Naive thymus-derived CD4-positive, alpha-beta T cell (primary cell): ENCODE data around the gene GGCT. TPM values are rescaled to one million over a fixed set of nuclear protein-coding genes. Genes with fewer than 3 reads are reported as not detected.
A peak's percentile ranks its signal among the peaks of the same experiment; 100 is the strongest.

Source experiments
- ATAC-seq: fragments of 150-1000 bp; cut with Tn5 transposase; 2 replicates; pipeline ENCODE4 v1.10.0; 2021; ENCODE audit warnings: mild to moderate bottlenecking, moderate library complexity
- CTCF ChIA-PET: fragments of 350-600 bp; sonication (Branson Sonifier 250); formaldehyde crosslinking; loops from one replicate; lab custom pipeline; 2021; ENCODE audit warnings: antibody characterized with exemption; lab: Charles Lee
- POLR2A ChIA-PET: fragments of 350-600 bp; sonication (Branson Sonifier 250); formaldehyde crosslinking; loops from one replicate; lab custom pipeline; 2021; ENCODE audit warnings: antibody characterized with exemption, inconsistent platforms; lab: Charles Lee
- DNase-seq, 9 donors: peaks; one replicate each; pipeline versions ENCODE4 v3.0.0 to v3.0.0-alpha.2; 2020 to 2022; ENCODE audit warnings: mixed read lengths in 1 of 9
- H3K27ac ChIP-seq: one replicate; pipeline ENCODE4 v1.7.0; 2013; ENCODE audit warnings: mild to moderate bottlenecking, low read depth, low read length, moderate library complexity
- H3K27me3 ChIP-seq, 2 donors: one replicate each; pipeline ENCODE4 v1.7.0; 2013; ENCODE audit warnings: low read length in 2 of 2, mild to moderate bottlenecking in 2 of 2, moderate library complexity in 2 of 2; ENCODE audit not compliant: control insufficient read depth in 2 of 2, insufficient read depth in 2 of 2
- H3K36me3 ChIP-seq, 3 experiments: 1 replicate in 2 of 3; 2 replicates in 1 of 3; pipeline ENCODE4 v1.7.0; 2013; ENCODE audit warnings: low read length in 3 of 3, mild to moderate bottlenecking in 3 of 3, moderate library complexity in 1 of 3; ENCODE audit not compliant: insufficient read depth in 3 of 3, control insufficient read depth in 2 of 3
- H3K4me1 ChIP-seq, 2 donors: one replicate each; pipeline ENCODE4 v1.7.0; 2013; ENCODE audit warnings: low read length in 2 of 2, mild to moderate bottlenecking in 2 of 2, moderate library complexity in 1 of 2; ENCODE audit not compliant: control insufficient read depth in 2 of 2, insufficient read depth in 2 of 2
- H3K4me3 ChIP-seq: 2 replicates; pipeline ENCODE4 v1.7.0; 2013; ENCODE audit warnings: mild to moderate bottlenecking, low read length
- H3K9me3 ChIP-seq, 3 experiments: 1 replicate in 2 of 3; 2 replicates in 1 of 3; pipeline ENCODE4 v1.7.0; 2013; ENCODE audit warnings: low read length in 3 of 3; ENCODE audit not compliant: control insufficient read depth in 2 of 3
- H3K27ac Mint-ChIP-seq, 9 donors: one replicate each; pipeline ENCODE4 v1.8.0; 2020 to 2022; ENCODE audit warnings: mixed read lengths in 9 of 9, mild to moderate bottlenecking in 8 of 9, moderate library complexity in 5 of 9, inconsistent platforms in 2 of 9
- H3K27me3 Mint-ChIP-seq, 5 donors: one replicate each; pipeline ENCODE4 v1.8.0; 2021 to 2022; ENCODE audit warnings: mixed read lengths in 5 of 5, mild to moderate bottlenecking in 1 of 5
- H3K36me3 Mint-ChIP-seq, 5 donors: one replicate each; pipeline ENCODE4 v1.8.0; 2020 to 2022; ENCODE audit warnings: mixed read lengths in 5 of 5, mild to moderate bottlenecking in 3 of 5, inconsistent platforms in 1 of 5
- H3K4me1 Mint-ChIP-seq, 7 donors: one replicate each; pipeline ENCODE4 v1.8.0; 2020 to 2022; ENCODE audit warnings: mixed read lengths in 7 of 7, mild to moderate bottlenecking in 3 of 7, inconsistent platforms in 1 of 7
- H3K4me3 Mint-ChIP-seq, 10 donors: one replicate each; pipeline ENCODE4 v1.8.0; 2020 to 2022; ENCODE audit warnings: mild to moderate bottlenecking in 10 of 10, mixed read lengths in 10 of 10, moderate library complexity in 6 of 10, inconsistent platforms in 2 of 10
- H3K9me3 Mint-ChIP-seq, 11 donors: one replicate each; pipeline ENCODE4 v1.8.0; 2020 to 2022; ENCODE audit warnings: mixed read lengths in 11 of 11, mild to moderate bottlenecking in 4 of 11, inconsistent platforms in 1 of 11, moderate library complexity in 1 of 11
- intact Hi-C, 2 donors: fragments of 100-400 bp; cut with micrococcal nuclease; formaldehyde crosslinking; loops; one replicate each; pipeline ENCODE4 v1.15.1; 2023
- polyA plus RNA-seq, 2 donors: library from polyadenylated mRNA; unstranded; fragments of 300-500 nt; fragmentation: Illumina TruSeq; gene quantifications; one replicate each; pipeline ENCODE4 v1.2.3, GENCODE V29; 2021
- total RNA-seq, 6 experiments: library from RNA in 5 of 6; stranded (reverse) in 5 of 6; gene quantifications; 1 replicate in 5 of 6; 2 replicates in 1 of 6; pipeline ENCODE4 v1.2.3 and lab custom pipeline; 2021 to 2026

The GGCT gene
- total and polyA plus RNA-seq, 7 experiments from 2014 or later, result 9.5 to 39.2 (median 11.4) TPM

DNA sequence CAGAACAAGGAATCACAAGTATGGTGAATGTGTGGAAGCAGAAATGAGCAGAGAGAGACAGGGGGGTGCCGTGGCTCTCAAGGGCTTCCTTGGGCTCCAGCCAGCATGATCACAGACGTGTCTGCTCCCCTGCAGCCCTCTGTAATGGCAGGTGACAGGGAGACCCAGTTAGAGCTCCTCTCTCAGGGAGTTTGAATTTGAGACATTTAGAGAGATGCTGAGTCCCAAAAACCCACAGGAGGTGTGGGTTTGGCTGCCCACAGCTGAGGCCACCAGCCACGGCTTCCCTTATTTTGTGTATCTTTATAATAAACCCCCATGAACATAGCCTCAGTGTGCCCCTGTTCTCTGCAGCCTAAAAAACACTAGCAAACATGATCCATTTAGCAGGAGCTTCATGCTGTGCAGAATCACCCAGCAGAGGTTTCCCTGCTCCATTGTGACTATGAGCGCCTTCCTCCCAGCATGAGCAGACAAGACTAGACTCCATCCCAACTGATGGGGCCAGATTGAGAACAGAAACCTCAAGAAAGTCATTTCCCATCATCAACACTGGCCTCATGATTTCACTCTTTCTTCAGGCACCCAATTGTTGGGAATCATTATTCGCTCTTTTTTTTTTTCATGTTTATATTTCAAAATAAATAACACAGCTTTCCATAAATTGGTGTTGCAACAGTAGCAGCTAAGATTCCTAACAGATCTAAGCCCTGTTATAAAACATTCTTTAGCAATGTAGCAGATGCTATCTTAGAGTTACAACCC lies 39.4 kb downstream of the GGCT start:
- POLR2A ChIA-PET, result no interaction called here

DNA sequence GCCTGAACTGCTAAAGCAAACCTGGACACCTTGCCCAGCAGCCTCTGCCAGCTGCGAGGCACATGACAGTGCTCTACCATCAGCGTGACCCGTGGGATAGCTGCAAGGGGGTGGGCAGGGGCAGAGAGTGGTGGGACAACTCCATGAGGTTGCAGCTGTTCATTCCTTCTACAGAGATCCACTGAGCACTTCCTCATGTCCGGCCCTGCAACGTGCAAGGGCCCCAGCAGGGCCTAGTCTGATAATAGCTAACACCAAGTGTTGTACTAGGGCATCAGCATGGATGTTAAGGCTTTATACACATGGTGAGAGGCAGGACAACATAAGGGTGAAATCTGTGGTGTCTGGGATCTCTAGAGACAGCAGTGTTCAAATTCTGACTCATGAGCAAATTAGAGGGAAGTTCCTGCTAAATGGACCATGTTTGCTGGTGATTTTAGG lies 40.4 kb downstream of the GGCT start:
- no peak overlapping the region for H3K27ac ChIP-seq
- Mint-ChIP-seq H3K4me1 (peaks cover 20 to 43% (median 26%) of the 10 kb centered on the region in 7 donors), H3K4me3 (no peak overlapping the region), H3K36me3 (peaks cover 0 to 21% (median 5%) of the 10 kb centered on the region in 5 donors), H3K9me3 (no peaks in the 10 kb centered on the region), H3K27me3 (no peaks in the 10 kb centered on the region), H3K27ac (no peak overlapping the region)
- H3K27me3 ChIP-seq, result no peaks in the 10 kb centered on the region
- peaks cover 0 to 5% of the 10 kb centered on the region in 2 donors for H3K4me1 ChIP-seq
- H3K9me3 ChIP-seq, result no peaks in the 10 kb centered on the region
- DNase-seq (no peak), ATAC-seq (peak; percentile 31)
- intact Hi-C loops, result no loop called here
- CTCF ChIA-PET, result interaction anchor here (0.7 kb wide), 1 partner anchor 15 kb away, joined by 3 read pairs; no protein-coding TSS in a partner anchor
- no peak overlapping the region for H3K4me3 ChIP-seq
- POLR2A ChIA-PET, result interaction anchor here (0.5 kb wide), 1 partner anchor 306 kb away, joined by 3 read pairs; no protein-coding TSS in a partner anchor
- H3K36me3 ChIP-seq, result peaks cover 0 to 9% (median 0%) of the 10 kb centered on the region in 3 experiments

More for the DNA sequence above, 39.4 kb downstream of the GGCT start:
- H3K4me1 ChIP-seq, result peaks cover 0 to 5% of the 10 kb centered on the region in 2 donors
- CTCF ChIA-PET, result interaction anchor here (0.9 kb wide), 1 partner anchor 100 kb away, joined by 3 read pairs; no protein-coding TSS in a partner anchor
- H3K4me3 ChIP-seq, result no peak overlapping the region
- H3K36me3 ChIP-seq, result peaks cover 0 to 5% (median 0%) of the 10 kb centered on the region in 3 experiments
- intact Hi-C loops, result no loop called here
- no peak overlapping the region for H3K27ac ChIP-seq
- Mint-ChIP-seq H3K36me3 (peaks cover 0 to 20% (median 0%) of the 10 kb centered on the region in 5 donors), H3K27ac (peak overlapping the region in 1 of 9 donors; percentile 42), H3K4me3 (no peak overlapping the region), H3K4me1 (peaks cover 25 to 51% (median 34%) of the 10 kb centered on the region in 7 donors), H3K27me3 (no peaks in the 10 kb centered on the region), H3K9me3 (no peaks in the 10 kb centered on the region)
- H3K9me3 ChIP-seq, result no peaks in the 10 kb centered on the region
- no peak for DNase-seq
- no peaks in the 10 kb centered on the region for H3K27me3 ChIP-seq
- ATAC-seq, result no peak

DNA sequence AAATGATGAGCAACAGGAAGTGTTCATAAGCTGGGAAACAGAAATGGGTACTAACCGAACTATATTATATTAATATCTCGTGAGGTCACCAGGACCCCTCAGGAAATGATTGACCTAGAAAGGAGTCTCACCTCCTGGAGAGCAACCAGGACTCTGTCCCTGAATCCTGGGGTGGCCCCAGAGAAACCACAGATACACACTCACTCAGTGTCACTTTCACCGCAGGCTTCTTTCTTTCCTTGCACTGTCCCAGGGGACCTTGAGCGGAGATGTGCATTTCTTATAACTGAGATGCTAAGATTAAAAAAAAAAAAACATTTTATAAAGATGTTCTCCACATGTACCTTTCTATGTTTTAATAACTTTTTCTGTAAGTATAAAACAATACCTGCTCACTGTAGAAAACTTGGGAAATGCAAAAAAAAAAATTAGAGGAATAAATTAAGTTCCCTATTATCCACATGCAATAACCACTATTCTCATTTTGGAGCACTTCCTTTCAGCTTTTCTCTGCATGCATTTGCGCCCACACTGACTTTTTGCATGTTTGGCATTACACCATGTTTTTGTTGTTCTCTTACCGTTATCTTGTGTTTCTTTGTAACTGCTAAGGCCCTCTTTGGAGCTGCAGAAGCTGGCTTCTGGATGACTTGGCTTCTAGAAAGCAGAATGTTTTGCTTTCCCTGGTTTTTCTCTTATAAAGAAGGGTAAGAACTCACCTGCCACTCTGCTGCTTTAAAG lies 41.1 kb downstream of the GGCT start:
- Mint-ChIP-seq H3K4me1 (peaks cover 13 to 37% (median 23%) of the 10 kb centered on the region in 7 donors), H3K36me3 (peaks cover 0 to 21% (median 5%) of the 10 kb centered on the region in 5 donors)

DNA sequence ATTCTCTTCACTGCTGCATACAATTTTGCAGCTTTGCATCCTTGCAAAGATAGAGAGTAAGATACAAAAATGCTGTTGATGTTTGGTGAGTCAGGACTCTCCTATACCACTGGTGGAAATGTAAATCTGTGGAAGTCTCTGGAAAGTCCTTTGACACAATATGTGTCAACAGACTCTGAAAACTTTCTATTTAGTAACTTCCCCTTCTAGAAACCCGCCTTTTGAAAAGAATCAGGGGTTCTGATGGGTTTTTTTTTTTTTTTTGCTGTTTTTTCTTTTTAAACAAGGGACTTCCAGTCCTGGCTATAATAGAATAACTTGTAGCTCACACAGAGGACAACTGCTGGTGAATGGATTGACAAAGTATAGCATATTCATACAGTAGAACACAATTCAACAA lies 42.5 kb downstream of the GGCT start:
- no peaks in the 10 kb centered on the region for H3K4me1 ChIP-seq
- H3K4me3 ChIP-seq, result no peak overlapping the region
- ChIA-PET CTCF (no interaction called here), POLR2A (no interaction called here)
- peaks cover 0 to 25% (median 5%) of the 10 kb centered on the region in 5 donors for H3K36me3 Mint-ChIP-seq
- H3K4me3 Mint-ChIP-seq, result no peak overlapping the region
- H3K27ac ChIP-seq, result no peak overlapping the region
- no peak for DNase-seq
- intact Hi-C loops, result no loop called here
- peaks cover 0 to 16% (median 0%) of the 10 kb centered on the region in 3 experiments for H3K36me3 ChIP-seq
- no peaks in the 10 kb centered on the region for H3K27me3 Mint-ChIP-seq
- no peak for ATAC-seq
- no peak overlapping the region for H3K27ac Mint-ChIP-seq
- H3K9me3 ChIP-seq, result no peaks in the 10 kb centered on the region
- no peaks in the 10 kb centered on the region for H3K9me3 Mint-ChIP-seq
- H3K27me3 ChIP-seq, result no peaks in the 10 kb centered on the region
- H3K4me1 Mint-ChIP-seq, result peaks cover 0 to 28% (median 12%) of the 10 kb centered on the region in 7 donors

More for the DNA sequence above, 41.1 kb downstream of the GGCT start:
- no peak for DNase-seq
- Mint-ChIP-seq H3K27ac (peak overlapping the region in 1 of 9 donors; percentile 76), H3K27me3 (no peaks in the 10 kb centered on the region), H3K9me3 (no peaks in the 10 kb centered on the region), H3K4me3 (no peak overlapping the region)
- CTCF ChIA-PET, result interaction anchor here (0.7 kb wide), 1 partner anchor 15 kb away, joined by 3 read pairs; no protein-coding TSS in a partner anchor
- no peak overlapping the region for H3K27ac ChIP-seq
- H3K4me3 ChIP-seq, result no peak overlapping the region
- peaks cover 0 to 5% of the 10 kb centered on the region in 2 donors for H3K4me1 ChIP-seq
- POLR2A ChIA-PET, result no interaction called here
- H3K36me3 ChIP-seq, result peaks cover 0 to 9% (median 0%) of the 10 kb centered on the region in 3 experiments
- intact Hi-C loops, result no loop called here
- no peaks in the 10 kb centered on the region for H3K27me3 ChIP-seq
- H3K9me3 ChIP-seq, result no peaks in the 10 kb centered on the region
- no peak for ATAC-seq

DNA sequence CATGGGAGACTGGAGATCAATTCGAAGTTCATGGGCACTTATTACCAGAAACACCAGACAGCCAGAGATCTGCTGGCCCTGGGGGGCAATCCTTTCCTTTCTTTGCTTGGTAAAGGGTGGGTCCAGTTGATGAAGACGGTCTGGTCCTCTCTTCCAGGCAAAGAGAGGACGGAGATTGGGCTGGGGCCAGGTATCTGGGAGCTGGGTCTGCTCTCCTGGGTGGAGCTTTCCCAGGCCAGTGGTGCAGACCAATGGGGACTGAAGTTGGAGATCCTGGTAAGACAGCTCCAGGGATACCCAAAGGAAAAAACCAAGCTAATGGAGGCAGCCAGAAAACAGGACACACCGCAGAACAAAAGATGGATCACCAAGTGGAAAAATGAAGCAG lies 44.4 kb downstream of the GGCT start:
- Mint-ChIP-seq H3K27ac (no peak overlapping the region), H3K9me3 (no peaks in the 10 kb centered on the region), H3K4me3 (no peak overlapping the region), H3K36me3 (peaks cover 0 to 37% (median 10%) of the 10 kb centered on the region in 5 donors), H3K27me3 (no peaks in the 10 kb centered on the region), H3K4me1 (peaks cover 0 to 19% (median 3%) of the 10 kb centered on the region in 7 donors)
- H3K36me3 ChIP-seq, result peaks cover 0 to 35% (median 0%) of the 10 kb centered on the region in 3 experiments
- no peak overlapping the region for H3K4me3 ChIP-seq
- ATAC-seq (no peak), DNase-seq (no peak)
- no peaks in the 10 kb centered on the region for H3K9me3 ChIP-seq
- H3K27ac ChIP-seq, result no peak overlapping the region
- POLR2A ChIA-PET, result no interaction called here
- intact Hi-C loops, result no loop called here
- no peaks in the 10 kb centered on the region for H3K4me1 ChIP-seq
- CTCF ChIA-PET, result no interaction called here
- no peaks in the 10 kb centered on the region for H3K27me3 ChIP-seq

DNA sequence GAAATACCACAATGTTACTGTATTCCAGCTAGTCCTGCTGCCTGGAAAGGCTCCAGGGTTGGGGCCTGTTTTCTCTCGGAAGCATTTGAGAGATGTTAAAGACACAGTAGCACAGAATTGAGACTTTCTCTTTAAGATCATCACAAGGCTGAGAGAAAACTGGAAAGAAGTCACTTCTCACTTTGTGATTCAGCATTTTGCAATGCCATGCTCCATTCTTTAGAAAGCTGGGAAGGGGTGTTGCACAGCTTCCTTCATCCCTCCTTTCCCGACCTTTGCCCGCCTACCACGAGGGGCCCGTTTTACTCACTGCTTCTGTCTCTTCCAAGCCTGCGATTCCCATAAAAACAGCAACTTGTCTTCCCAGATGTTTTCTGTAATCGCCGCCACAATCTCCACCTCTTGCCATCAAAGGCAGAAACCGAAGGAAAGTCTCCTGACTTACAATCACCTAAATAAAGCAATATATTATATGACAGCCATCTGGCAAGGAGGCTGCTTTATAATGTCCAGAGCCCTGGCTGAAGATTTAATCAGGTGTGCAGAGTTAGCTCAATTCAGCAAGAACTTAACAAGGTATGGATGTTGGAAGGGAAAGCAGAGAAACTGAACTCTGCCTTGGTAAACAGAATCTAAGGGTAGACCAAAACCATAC lies 44.9 kb downstream of the GGCT start:
- POLR2A ChIA-PET, result no interaction called here
- DNase-seq, result no peak

More for the DNA sequence above, 44.9 kb downstream of the GGCT start:
- no peak for ATAC-seq
- H3K4me1 Mint-ChIP-seq, result peaks cover 0 to 13% (median 3%) of the 10 kb centered on the region in 7 donors
- H3K27ac ChIP-seq, result no peak overlapping the region
- H3K36me3 ChIP-seq, result peaks cover 0 to 40% (median 0%) of the 10 kb centered on the region in 3 experiments
- peaks cover 0 to 39% (median 10%) of the 10 kb centered on the region in 5 donors for H3K36me3 Mint-ChIP-seq
- CTCF ChIA-PET, result no interaction called here
- intact Hi-C loops, result no loop called here
- no peak overlapping the region for H3K4me3 ChIP-seq
- H3K27me3 ChIP-seq, result no peaks in the 10 kb centered on the region
- H3K27me3 Mint-ChIP-seq, result no peaks in the 10 kb centered on the region
- no peaks in the 10 kb centered on the region for H3K4me1 ChIP-seq
- no peaks in the 10 kb centered on the region for H3K9me3 Mint-ChIP-seq
- no peak overlapping the region for H3K4me3 Mint-ChIP-seq
- peak overlapping the region in 2 of 9 donors; percentile 27 to 29 for H3K27ac Mint-ChIP-seq
- H3K9me3 ChIP-seq, result no peaks in the 10 kb centered on the region
